ENCODE results near the gene CDIPT. TPM values are rescaled to one million over a fixed set of nuclear protein-coding genes. Genes with fewer than 3 reads are reported as not detected.

CDIPT gene
- total and polyA plus RNA-seq, 2 experiments from 2014 or later, result 97.1 to 147 TPM

GRCh38 chr16:29868396-29869009 is 5.5 kb upstream of the CDIPT start:
- H4K20me1 ChIP-seq (ENCODE audit: insufficient read depth, poor library complexity, severe bottlenecking), result no peaks in the 10 kb centered on the region
- no peak overlapping the region for H3K4me3 ChIP-seq
- H3K36me3 ChIP-seq (replicated peaks; ENCODE audit: insufficient read depth, low read depth), result no peaks in the 10 kb centered on the region
- no peak overlapping the region for H3K27ac ChIP-seq
- H3K9me3 ChIP-seq (ENCODE audit: low read depth), result no peaks in the 10 kb centered on the region
- no peaks in the 10 kb centered on the region for H3K9me2 ChIP-seq (replicated peaks; ENCODE audit: insufficient read depth)
- no peaks in the 10 kb centered on the region for H3K79me2 ChIP-seq
- no peak overlapping the region for H3K4me2 ChIP-seq
- no peaks in the 10 kb centered on the region for H3K27me3 ChIP-seq
- no peak overlapping the region for H2AFZ ChIP-seq
- no peaks in the 10 kb centered on the region for H3K4me1 ChIP-seq (ENCODE audit: insufficient read depth)
- TF ChIP-seq CTCF (IDR thresholded peaks at IDR 0.05; ENCODE audit: poor library complexity) (no peak), EZH2phosphoT487 (IDR thresholded peaks at IDR 0.05; ENCODE audit: low read depth, severe bottlenecking, unreplicated experiment) (no peak), EZH2 (IDR thresholded peaks at IDR 0.05; ENCODE audit: borderline replicate concordance) (no peak)
- no peak for DNase-seq (ENCODE audit: low spot score)
- WGBS (ENCODE audit: low lambda C conversion rate, missing lambda C conversion rate), result 79% methylated on average over 8 of the region's 8 CpGs

- TF ChIP-seq EZH2phosphoT487 (IDR thresholded peaks at IDR 0.05; ENCODE audit: low read depth, severe bottlenecking, unreplicated experiment) (no peak), EZH2 (IDR thresholded peaks at IDR 0.05; ENCODE audit: borderline replicate concordance) (no peak), CTCF (IDR thresholded peaks at IDR 0.05; ENCODE audit: poor library complexity) (no peak)
- no peaks in the 10 kb centered on the region for H3K9me2 ChIP-seq (replicated peaks; ENCODE audit: insufficient read depth)
- peaks cover 15% of the 10 kb centered on the region for H3K4me1 ChIP-seq (ENCODE audit: insufficient read depth)
- 84% methylated on average over 9 of the region's 9 CpGs for WGBS (ENCODE audit: low lambda C conversion rate, missing lambda C conversion rate)
- no peak overlapping the region for H3K27ac ChIP-seq
- H4K20me1 ChIP-seq (ENCODE audit: insufficient read depth, poor library complexity, severe bottlenecking), result no peaks in the 10 kb centered on the region
- peaks cover 21% of the 10 kb centered on the region for H3K79me2 ChIP-seq
- no peak overlapping the region for H3K4me3 ChIP-seq
- H2AFZ ChIP-seq, result no peak overlapping the region
- H3K36me3 ChIP-seq (replicated peaks; ENCODE audit: insufficient read depth, low read depth), result no peaks in the 10 kb centered on the region
- DNase-seq (ENCODE audit: low spot score), result no peak
- no peak overlapping the region for H3K4me2 ChIP-seq
- no peaks in the 10 kb centered on the region for H3K9me3 ChIP-seq (ENCODE audit: low read depth)
- H3K27me3 ChIP-seq, result no peaks in the 10 kb centered on the region
Measured at GRCh38 chr16:29864205-29864604, 1.2 kb upstream of the CDIPT start.

GRCh38 chr16:29863669-29863984 is 601 bp upstream of the CDIPT start:
- TF ChIP-seq EZH2 (IDR thresholded peaks at IDR 0.05; ENCODE audit: borderline replicate concordance) (no peak), CTCF (IDR thresholded peaks at IDR 0.05; ENCODE audit: poor library complexity) (no peak), EZH2phosphoT487 (IDR thresholded peaks at IDR 0.05; ENCODE audit: low read depth, severe bottlenecking, unreplicated experiment) (no peak)
- Histone ChIP-seq H3K4me3 (no peak overlapping the region), H3K4me2 (peak overlapping the region; percentile 63), H3K36me3 (replicated peaks; ENCODE audit: insufficient read depth, low read depth) (no peaks in the 10 kb centered on the region), H3K4me1 (ENCODE audit: insufficient read depth) (peaks cover 15% of the 10 kb centered on the region), H4K20me1 (ENCODE audit: insufficient read depth, poor library complexity, severe bottlenecking) (no peaks in the 10 kb centered on the region), H3K27me3 (no peaks in the 10 kb centered on the region), H3K79me2 (peaks cover 21% of the 10 kb centered on the region), H3K9me3 (ENCODE audit: low read depth) (no peaks in the 10 kb centered on the region), H3K27ac (no peak overlapping the region), H3K9me2 (replicated peaks; ENCODE audit: insufficient read depth) (no peaks in the 10 kb centered on the region), H2AFZ (no peak overlapping the region)
- WGBS (ENCODE audit: low lambda C conversion rate, missing lambda C conversion rate), result 39% methylated on average over 16 of the region's 16 CpGs
- DNase-seq (ENCODE audit: low spot score), result no peak
